ENCODE results near the gene CASP7.
"Not testable (repeated sequence)": the region's sequence is repeated elsewhere in the genome, so short reads cannot be mapped to it uniquely, and the experiment has no call there.

Gene CASP7

GRCh38 chr10:113762083-113762482, 82.4 kb downstream of the CASP7 start:
- no peak for DNase-seq

- DNase-seq = no peak
Observed at GRCh38 chr10:113764582-113764981, 84.9 kb downstream of the CASP7 start.

GRCh38 chr10:113765910-113766309, 86.2 kb downstream of the CASP7 start:
- DNase-seq = no peak

- no peak for DNase-seq
Observed at GRCh38 chr10:113767222-113767621, 87.5 kb downstream of the CASP7 start.

GRCh38 chr10:113770346-113770745, 90.6 kb downstream of the CASP7 start:
- DNase-seq = no peak

- not testable (repeated sequence) for DNase-seq
Observed at GRCh38 chr10:113771131-113771530, 91.4 kb downstream of the CASP7 start.

GRCh38 chr10:113775686-113776294, 96.1 kb downstream of the CASP7 start:
- no peak for DNase-seq

- no peak for DNase-seq
Observed at GRCh38 chr10:113776553-113776952, 96.8 kb downstream of the CASP7 start.
